ENCODE measurements around the gene CREB3L1. TPM values are rescaled to one million over a fixed set of nuclear protein-coding genes. Genes with fewer than 3 reads are reported as not detected.

CREB3L1 gene
- total RNA-seq, 1 donor from 2014 or later: 9.8 TPM

DNA sequence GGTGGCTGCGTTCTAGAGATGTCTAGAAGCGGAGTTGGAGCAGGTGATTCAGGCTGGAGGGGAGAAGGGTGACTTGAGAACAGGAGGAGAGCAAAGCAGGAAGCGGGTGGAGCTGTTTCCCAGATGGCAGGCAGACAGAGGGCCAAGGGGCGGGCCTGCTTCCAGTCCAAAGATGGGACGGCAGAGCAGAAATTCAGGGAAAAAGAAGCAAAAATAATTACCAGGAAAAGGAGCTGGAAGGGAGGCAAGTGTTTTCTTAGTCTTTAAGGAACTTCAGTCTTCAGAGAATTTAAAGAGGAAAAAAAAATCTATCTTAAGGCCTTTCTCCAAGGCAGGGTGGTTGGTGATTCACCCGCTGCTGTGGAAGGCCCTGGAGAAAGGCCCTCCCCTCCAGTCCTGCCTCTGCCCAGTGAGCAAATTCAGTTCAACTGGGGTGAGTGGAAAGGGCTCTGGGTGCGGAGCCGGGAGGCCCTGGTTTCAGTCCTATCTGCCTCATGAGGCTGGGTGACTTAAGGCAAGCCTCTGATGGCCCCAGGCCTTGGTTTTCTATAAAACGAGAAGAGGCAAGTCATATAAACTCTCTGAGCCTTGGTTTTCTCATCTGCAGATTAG is 4.5 kb upstream of the CREB3L1 start:
- Mint-ChIP-seq H3K36me3 (no peaks in the 10 kb centered on the region), H3K4me3 (peak overlapping the region; percentile 23), H3K27ac (peak overlapping the region; percentile 77), H3K27me3 (peaks cover 10% of the 10 kb centered on the region), H3K4me1 (ENCODE audit: unreplicated experiment) (peaks cover 29% of the 10 kb centered on the region), H3K9me3 (no peaks in the 10 kb centered on the region)
- TF ChIP-seq, protein P1, sequence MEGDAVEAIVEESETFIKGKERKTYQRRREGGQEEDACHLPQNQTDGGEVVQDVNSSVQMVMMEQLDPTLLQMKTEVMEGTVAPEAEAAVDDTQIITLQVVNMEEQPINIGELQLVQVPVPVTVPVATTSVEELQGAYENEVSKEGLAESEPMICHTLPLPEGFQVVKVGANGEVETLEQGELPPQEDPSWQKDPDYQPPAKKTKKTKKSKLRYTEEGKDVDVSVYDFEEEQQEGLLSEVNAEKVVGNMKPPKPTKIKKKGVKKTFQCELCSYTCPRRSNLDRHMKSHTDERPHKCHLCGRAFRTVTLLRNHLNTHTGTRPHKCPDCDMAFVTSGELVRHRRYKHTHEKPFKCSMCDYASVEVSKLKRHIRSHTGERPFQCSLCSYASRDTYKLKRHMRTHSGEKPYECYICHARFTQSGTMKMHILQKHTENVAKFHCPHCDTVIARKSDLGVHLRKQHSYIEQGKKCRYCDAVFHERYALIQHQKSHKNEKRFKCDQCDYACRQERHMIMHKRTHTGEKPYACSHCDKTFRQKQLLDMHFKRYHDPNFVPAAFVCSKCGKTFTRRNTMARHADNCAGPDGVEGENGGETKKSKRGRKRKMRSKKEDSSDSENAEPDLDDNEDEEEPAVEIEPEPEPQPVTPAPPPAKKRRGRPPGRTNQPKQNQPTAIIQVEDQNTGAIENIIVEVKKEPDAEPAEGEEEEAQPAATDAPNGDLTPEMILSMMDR (conservative IDR thresholded peaks at IDR 0.05): no peak
- no peak for DNase-seq (ENCODE audit: extremely low spot score, unreplicated experiment)

DNA sequence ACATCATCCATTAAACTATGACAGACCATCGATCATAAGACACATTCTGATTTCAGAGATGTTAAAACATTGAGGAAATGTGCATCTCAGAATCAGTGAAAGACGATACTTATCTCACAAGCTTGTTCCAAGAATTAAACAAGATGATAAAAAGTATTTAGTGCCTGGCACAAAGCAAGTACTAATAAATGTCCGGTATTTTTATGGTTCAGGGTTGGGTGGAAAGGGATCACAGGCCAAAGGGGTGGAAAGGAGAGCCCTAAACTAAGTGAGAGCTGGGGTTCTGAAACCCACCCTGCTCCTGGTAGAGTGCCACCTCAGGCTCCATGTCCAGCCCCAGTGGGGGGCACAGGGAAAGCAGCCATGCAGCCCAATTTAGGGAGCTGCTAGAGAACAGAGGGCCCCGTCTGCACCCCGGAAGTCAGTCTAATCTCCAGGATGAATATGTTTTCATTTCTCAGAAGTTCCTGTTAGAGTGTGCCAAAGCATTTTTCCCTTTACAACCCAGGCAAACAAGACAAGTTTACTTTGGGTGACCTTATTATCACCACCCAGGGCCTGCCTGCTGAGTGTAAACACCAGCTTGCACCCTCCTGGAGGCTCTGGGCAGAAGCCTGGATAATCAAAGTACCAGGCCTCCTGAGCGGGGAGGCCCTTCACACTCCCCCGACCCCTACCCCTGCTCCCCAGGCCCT is 3.8 kb upstream of the CREB3L1 start:
- peaks cover 29% of the 10 kb centered on the region for H3K4me1 Mint-ChIP-seq (ENCODE audit: unreplicated experiment)
- peaks cover 12% of the 10 kb centered on the region for H3K27me3 Mint-ChIP-seq
- DNase-seq (ENCODE audit: extremely low spot score, unreplicated experiment): no peak
- H3K27ac Mint-ChIP-seq: peak overlapping the region; percentile 77
- no peaks in the 10 kb centered on the region for H3K9me3 Mint-ChIP-seq
- H3K36me3 Mint-ChIP-seq: no peaks in the 10 kb centered on the region
- H3K4me3 Mint-ChIP-seq: peak overlapping the region; percentile 36
- TF ChIP-seq, protein P1 (conservative IDR thresholded peaks at IDR 0.05): no peak

DNA sequence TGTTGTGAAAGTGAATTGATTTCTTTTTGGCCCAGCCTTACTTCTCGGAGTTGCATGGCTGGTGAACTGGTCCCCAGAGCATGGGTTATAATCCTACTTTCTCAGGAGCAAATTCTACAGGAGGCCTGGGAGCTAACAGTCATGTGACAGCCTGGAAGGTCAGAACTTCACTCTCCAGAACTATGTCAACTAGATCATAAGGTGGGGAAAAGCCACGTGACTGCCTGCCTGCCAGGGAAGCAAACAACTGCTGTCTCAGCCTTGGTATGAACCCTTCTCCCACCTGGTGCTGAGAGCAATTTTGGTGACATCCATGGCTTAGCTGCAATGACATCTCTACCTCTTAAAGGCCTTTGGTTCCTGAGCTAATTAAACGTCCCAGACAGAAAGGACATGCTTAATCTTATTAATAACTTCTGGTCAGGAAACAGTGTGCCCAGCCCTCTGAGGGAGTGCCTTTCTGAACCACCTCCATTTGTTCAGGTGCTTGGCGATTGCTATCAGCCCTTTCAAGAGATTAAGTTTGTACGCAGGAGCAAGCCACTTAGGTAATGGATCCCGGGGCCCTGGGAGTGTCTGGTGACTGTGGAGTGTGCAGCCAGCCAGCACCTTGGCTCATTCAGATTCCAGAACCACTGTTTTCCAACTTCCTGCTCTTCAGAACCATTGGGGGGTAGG is 1.4 kb upstream of the CREB3L1 start:
- H3K4me3 Mint-ChIP-seq: peak overlapping the region; percentile 80
- peaks cover 44% of the 10 kb centered on the region for H3K4me1 Mint-ChIP-seq (ENCODE audit: unreplicated experiment)
- H3K27ac Mint-ChIP-seq: peak overlapping the region; percentile 82

DNA sequence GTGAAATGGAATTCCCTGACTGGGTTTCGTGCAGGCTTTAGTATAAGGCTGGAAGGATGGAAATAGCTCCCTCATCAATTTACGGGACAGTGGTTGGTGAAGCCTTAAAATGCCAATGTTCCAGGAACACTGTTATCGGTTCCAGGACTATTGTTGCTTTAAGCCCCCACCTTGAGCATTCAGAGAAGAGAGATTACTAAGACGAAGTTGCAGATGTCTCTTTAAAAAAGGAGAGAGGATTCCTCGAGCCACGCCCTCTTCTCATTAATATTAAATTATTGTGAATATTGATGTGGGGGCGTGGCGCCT is 195 bp upstream of the CREB3L1 start:
- Mint-ChIP-seq H3K27ac (peak overlapping the region; percentile 66), H3K4me3 (peak overlapping the region; percentile 89), H3K4me1 (ENCODE audit: unreplicated experiment) (peaks cover 53% of the 10 kb centered on the region), H3K27me3 (peaks cover 27% of the 10 kb centered on the region), H3K9me3 (no peaks in the 10 kb centered on the region), H3K36me3 (no peaks in the 10 kb centered on the region)
- DNase-seq (ENCODE audit: extremely low spot score, unreplicated experiment): no peak
- TF ChIP-seq, protein P1 (conservative IDR thresholded peaks at IDR 0.05): no peak

More for the DNA sequence above, 1.4 kb upstream of the CREB3L1 start:
- Mint-ChIP-seq H3K27me3 (peaks cover 27% of the 10 kb centered on the region), H3K36me3 (no peaks in the 10 kb centered on the region), H3K9me3 (no peaks in the 10 kb centered on the region)
- no peak for DNase-seq (ENCODE audit: extremely low spot score, unreplicated experiment)
- TF ChIP-seq, protein P1 (conservative IDR thresholded peaks at IDR 0.05): no peak

DNA sequence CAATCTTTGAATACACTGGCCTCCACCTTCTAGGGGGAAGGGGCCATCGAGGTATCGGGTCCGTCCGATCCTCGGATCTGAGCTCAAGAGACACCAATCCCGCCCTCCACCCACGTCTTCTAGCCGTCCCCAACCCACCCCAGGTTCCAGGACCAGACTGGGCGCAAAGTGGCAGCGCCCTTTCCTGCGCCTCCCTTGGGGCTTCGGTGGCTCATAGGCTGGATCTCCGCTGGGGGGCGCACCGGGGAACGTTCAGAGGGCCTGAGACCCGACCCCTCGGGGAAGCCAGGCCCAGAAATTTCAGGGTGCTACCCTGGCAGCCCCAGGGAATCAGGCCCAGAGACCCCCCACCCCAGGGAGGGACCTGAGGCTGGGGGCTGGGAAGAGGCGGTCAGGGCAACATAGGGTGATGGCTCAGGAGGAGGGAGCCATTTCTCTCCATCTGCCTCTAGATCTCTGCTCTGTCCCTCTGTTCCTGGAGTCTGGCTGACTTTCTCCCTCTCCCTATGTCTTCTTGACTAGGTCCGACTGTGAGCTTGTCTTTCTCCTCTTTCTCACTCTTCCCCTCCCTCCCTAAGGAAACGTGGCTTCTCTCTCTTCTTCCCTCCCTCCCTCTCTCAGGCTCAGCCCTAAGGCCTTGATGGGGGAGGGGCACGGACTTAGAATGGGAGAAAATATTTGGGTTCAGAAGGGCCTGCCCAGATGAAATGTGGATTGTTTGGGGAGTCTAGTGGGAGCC is 1.1 kb downstream of the CREB3L1 start:
- TF ChIP-seq, protein P1 (conservative IDR thresholded peaks at IDR 0.05): peak; percentile 63
- Mint-ChIP-seq H3K4me3 (peak overlapping the region; percentile 90), H3K9me3 (no peaks in the 10 kb centered on the region), H3K36me3 (no peaks in the 10 kb centered on the region), H3K4me1 (ENCODE audit: unreplicated experiment) (peaks cover 51% of the 10 kb centered on the region), H3K27ac (peak overlapping the region; percentile 63), H3K27me3 (peaks cover 32% of the 10 kb centered on the region)
- peak; percentile 76 for DNase-seq (ENCODE audit: extremely low spot score, unreplicated experiment)

Data from type B pancreatic cell (in vitro differentiated cells).